HFF-Myc (cell line): Measurements from ENCODE around the gene ABCC2.
"Not testable (repeated sequence)": the region's sequence is repeated elsewhere in the genome, so short reads cannot be mapped to it uniquely, and the experiment has no call there.

Experiments used
- DNase-seq: peaks from one replicate; pipeline ENCODE4 v3.0.0-alpha.2; 2011; ENCODE audit warnings: low read depth; ENCODE audit errors: extremely low read depth
- H3K4me3 ChIP-seq: replicated peaks from 2 replicates; pipeline ENCODE4 v1.5.1; 2011; ENCODE audit warnings: low read depth, mild to moderate bottlenecking, control low read depth, low read length
- TF ChIP-seq, protein P1 (sequence below): IDR thresholded peaks from 2 replicates; pipeline ENCODE4 v1.5.1; 2012; ENCODE audit warnings: mild to moderate bottlenecking, low read depth, low read length, control low read depth; ENCODE audit errors: missing control alignments

ABCC2 gene

DNA sequence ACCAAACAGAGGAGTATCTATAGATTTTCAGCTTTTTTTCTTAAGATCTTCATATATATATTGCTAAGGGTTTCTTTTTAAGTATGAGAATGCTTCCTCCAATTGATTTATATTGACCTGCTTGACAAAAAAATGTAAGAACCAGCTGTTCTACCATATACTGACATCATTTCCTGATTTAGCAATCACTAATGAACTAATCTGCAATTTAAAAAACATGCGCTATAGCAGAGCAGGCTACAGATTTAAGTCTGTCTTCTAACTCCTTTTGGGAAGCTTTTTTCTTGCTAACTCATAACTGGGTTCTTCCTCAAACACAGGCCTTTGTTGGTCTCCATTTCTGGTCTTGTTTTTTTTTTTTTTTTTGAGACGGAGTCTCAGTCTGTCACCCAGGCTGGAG is 33.2 kb downstream of the ABCC2 start:
- TF ChIP-seq, protein P1, sequence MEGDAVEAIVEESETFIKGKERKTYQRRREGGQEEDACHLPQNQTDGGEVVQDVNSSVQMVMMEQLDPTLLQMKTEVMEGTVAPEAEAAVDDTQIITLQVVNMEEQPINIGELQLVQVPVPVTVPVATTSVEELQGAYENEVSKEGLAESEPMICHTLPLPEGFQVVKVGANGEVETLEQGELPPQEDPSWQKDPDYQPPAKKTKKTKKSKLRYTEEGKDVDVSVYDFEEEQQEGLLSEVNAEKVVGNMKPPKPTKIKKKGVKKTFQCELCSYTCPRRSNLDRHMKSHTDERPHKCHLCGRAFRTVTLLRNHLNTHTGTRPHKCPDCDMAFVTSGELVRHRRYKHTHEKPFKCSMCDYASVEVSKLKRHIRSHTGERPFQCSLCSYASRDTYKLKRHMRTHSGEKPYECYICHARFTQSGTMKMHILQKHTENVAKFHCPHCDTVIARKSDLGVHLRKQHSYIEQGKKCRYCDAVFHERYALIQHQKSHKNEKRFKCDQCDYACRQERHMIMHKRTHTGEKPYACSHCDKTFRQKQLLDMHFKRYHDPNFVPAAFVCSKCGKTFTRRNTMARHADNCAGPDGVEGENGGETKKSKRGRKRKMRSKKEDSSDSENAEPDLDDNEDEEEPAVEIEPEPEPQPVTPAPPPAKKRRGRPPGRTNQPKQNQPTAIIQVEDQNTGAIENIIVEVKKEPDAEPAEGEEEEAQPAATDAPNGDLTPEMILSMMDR: no peak
- no peak for DNase-seq
- H3K4me3 ChIP-seq: no peak overlapping the region

DNA sequence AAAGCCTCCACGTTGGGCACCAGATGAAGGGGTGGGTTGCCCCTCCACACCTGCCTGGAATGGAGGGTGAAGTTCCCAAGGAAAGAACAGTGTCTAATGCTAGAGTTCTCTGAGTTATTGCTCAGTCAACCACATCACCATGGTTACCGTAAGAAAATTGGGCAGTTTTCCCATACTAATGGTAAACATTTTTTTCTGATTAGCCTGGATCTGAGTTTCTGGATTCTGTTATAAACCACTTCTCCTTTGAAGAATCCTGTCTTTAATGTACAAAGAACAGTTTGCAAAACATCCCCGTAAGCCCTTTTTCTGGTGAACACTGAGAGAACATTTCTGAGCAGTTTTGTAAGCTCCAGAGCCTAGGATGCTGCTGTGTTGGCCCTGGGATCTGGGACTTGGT is 45.5 kb downstream of the ABCC2 start:
- TF ChIP-seq, protein P1: no peak
- peak; percentile 54 for DNase-seq
- H3K4me3 ChIP-seq: no peak overlapping the region

DNA sequence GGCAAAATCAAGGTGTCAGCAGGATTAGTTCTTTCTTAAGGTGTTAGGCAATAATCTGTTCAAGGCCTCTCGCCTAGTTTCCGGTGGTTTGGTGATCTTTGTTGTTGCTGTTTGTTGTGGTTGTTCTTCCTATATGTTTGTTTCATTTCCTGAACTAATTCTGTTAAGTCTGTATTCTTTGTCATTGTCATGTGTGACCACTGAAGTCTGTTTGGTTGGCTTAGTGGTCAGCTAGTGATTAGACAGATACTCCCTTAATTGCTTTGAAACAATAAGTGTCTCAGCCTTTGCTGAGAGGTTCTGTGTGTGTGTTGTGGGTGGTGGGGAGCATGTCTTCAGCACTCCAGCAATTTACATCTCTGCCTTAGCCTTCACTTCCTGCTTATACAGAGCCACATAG is 46.0 kb downstream of the ABCC2 start:
- no peak for DNase-seq
- TF ChIP-seq, protein P1: no peak
- no peak overlapping the region for H3K4me3 ChIP-seq

DNA sequence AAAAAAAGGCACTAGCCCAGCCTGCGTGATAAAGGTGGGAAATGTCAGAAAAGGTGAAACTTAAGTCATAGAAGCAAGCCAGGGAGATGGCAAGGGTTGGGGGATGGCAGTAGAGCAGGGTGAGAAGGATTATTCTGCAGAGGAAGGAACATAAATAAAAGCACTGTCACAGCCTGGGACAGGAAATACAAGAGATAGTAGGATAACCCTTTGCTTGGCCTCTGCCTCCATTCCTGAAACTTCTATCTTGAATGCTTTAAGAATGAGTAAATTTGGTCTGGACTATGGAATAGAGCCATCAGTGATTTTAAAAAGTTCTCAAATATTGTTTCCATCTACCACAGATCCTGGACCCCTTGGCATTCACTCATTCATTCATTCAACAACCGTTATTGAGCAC is 50.0 kb downstream of the ABCC2 start:
- no peak overlapping the region for H3K4me3 ChIP-seq
- TF ChIP-seq, protein P1: no peak
- DNase-seq: no peak

DNA sequence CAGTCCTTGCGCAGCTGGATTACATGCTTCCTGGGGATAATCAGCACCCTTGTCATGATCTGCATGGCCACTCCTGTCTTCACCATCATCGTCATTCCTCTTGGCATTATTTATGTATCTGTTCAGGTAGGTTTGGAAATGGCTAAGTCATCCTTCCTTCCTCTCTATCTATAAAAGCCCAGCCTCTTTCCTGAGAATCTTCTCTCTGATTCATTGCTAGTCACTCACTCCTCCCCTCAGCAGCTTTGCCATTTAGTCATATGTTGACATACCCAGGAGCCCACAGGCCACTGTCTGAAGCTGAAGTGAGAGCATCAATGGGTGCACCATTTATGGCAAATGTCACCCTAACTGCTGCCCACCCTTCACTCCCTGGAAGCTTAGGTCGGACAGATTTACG is 52.0 kb downstream of the ABCC2 start:
- no peak overlapping the region for H3K4me3 ChIP-seq
- peak; percentile 20 for DNase-seq
- TF ChIP-seq, protein P1: no peak

DNA sequence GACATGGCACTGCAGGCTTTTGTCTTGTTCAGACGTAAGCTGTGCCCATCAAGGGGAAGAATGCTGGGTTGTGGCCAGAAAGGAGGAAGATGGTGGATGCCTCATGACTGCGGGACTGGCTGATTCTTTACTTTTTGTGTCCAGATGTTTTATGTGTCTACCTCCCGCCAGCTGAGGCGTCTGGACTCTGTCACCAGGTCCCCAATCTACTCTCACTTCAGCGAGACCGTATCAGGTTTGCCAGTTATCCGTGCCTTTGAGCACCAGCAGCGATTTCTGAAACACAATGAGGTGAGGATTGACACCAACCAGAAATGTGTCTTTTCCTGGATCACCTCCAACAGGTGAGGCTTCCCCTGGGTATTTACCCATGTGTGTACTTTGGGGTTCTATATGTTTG is 53.5 kb downstream of the ABCC2 start:
- TF ChIP-seq, protein P1: no peak
- H3K4me3 ChIP-seq: no peak overlapping the region
- no peak for DNase-seq

DNA sequence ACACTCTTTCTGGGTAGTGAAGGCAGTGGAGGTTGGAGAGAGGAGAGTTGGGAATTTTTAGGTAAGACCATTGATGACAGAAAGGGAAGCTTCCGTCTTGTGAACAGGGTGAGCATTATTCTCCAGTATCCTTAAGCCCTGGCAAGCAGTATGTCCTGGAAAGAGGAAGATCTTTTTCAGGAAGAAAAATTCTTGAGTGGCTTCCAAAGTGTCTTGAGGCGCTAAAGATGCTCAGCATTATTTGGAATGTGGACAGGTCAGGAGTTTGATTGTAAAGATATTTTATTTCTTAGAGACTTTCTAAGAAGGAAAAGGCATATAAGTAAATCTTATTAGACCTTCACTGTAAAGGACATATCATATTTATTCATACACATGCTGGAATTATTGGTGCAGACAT is 54.3 kb downstream of the ABCC2 start:
- no peak overlapping the region for H3K4me3 ChIP-seq
- TF ChIP-seq, protein P1: no peak
- DNase-seq: no peak

DNA sequence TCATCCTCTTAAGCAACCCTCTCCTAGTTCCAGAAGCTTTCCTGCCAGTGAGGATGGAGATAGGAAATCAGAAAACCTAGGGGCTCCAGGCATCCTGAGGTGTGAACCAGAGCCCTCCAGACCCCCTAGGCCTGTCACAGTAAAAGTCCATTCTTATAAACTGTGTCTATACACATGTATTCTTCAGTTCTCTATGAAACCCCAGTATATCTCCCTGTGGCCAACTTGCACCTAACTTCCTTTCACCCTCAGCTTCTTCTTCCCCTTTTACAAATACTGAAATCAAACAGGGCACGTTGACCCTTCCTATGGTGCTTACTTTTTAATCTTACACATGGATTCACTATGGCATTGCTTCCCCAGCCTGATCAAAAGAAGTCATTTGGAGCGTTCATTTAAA is 58.4 kb downstream of the ABCC2 start:
- not testable (repeated sequence) for H3K4me3 ChIP-seq, DNase-seq
